Progenitor cell of endocrine pancreas (in vitro differentiated cells): ENCODE measurements around the gene PLPPR5. TPM values are rescaled to one million over a fixed set of nuclear protein-coding genes. Genes with fewer than 3 reads are reported as not detected.

Experiments used
- DNase-seq: peaks from one replicate; pipeline ENCODE4 v3.0.0; 2021; ENCODE audit warnings: low spot score; ENCODE audit not compliant: unreplicated experiment
- H3K27ac Mint-ChIP-seq: 2 replicates; pipeline ENCODE4 v1.8.0; 2021; ENCODE audit warnings: mild to moderate bottlenecking, moderate library complexity, mixed read lengths
- H3K27me3 Mint-ChIP-seq: 2 replicates; pipeline ENCODE4 v1.8.0; 2021; ENCODE audit warnings: mixed read lengths
- H3K36me3 Mint-ChIP-seq: 2 replicates; pipeline ENCODE4 v1.8.0; 2022; ENCODE audit warnings: mixed read lengths; ENCODE audit not compliant: insufficient read depth
- H3K4me1 Mint-ChIP-seq: 2 replicates; pipeline ENCODE4 v1.8.0; 2021; ENCODE audit warnings: low read depth, mixed read lengths
- H3K4me3 Mint-ChIP-seq: 2 replicates; pipeline ENCODE4 v1.8.0; 2021; ENCODE audit warnings: low read depth, mild to moderate bottlenecking, moderate library complexity, mixed read lengths
- H3K9me3 Mint-ChIP-seq: 2 replicates; pipeline ENCODE4 v1.8.0; 2021; ENCODE audit warnings: low read depth, mixed read lengths
- CTCF ChIP-seq: fragments of 200-600 bp; sonication (generic); IDR thresholded peaks from one replicate; pipeline ENCODE4 v1.5.0; 2021; ENCODE audit warnings: antibody characterized with exemption, mild to moderate bottlenecking; ENCODE audit not compliant: unreplicated experiment
- total RNA-seq: library from RNA; stranded (reverse); gene quantifications from 2 replicates; pipeline ENCODE4 v1.2.1, GENCODE V29; 2021

PLPPR5 gene
- total RNA-seq, 1 donor from 2014 or later = 0.77 TPM

- H3K27ac Mint-ChIP-seq = no peak overlapping the region
- no peak overlapping the region for H3K4me3 Mint-ChIP-seq
- peaks cover 3% of the 10 kb centered on the region for H3K4me1 Mint-ChIP-seq
- no peak for TF ChIP-seq CTCF
- H3K9me3 Mint-ChIP-seq = no peaks in the 10 kb centered on the region
- peaks cover 1% of the 10 kb centered on the region for H3K27me3 Mint-ChIP-seq
- no peaks in the 10 kb centered on the region for H3K36me3 Mint-ChIP-seq
- no peak for DNase-seq
Observed at GRCh38 chr1:98992844-98993243, 11.8 kb downstream of the PLPPR5 start.

- H3K27ac Mint-ChIP-seq = no peak overlapping the region
- no peak for DNase-seq
- no peaks in the 10 kb centered on the region for H3K36me3 Mint-ChIP-seq
- H3K4me3 Mint-ChIP-seq = no peak overlapping the region
- peaks cover 4% of the 10 kb centered on the region for H3K4me1 Mint-ChIP-seq
- no peaks in the 10 kb centered on the region for H3K9me3 Mint-ChIP-seq
- H3K27me3 Mint-ChIP-seq = no peaks in the 10 kb centered on the region
- TF ChIP-seq CTCF = peak; percentile 55
Observed at GRCh38 chr1:98991127-98992012, 13.3 kb downstream of the PLPPR5 start.

- TF ChIP-seq CTCF = no peak
- H3K36me3 Mint-ChIP-seq = no peaks in the 10 kb centered on the region
- H3K4me1 Mint-ChIP-seq = peaks cover 4% of the 10 kb centered on the region
Observed at GRCh38 chr1:98989556-98989907, 15.1 kb downstream of the PLPPR5 start.

GRCh38 chr1:98988904-98989555, 15.6 kb downstream of the PLPPR5 start:
- Mint-ChIP-seq H3K9me3 (no peaks in the 10 kb centered on the region), H3K4me1 (peaks cover 4% of the 10 kb centered on the region), H3K27me3 (no peaks in the 10 kb centered on the region), H3K36me3 (no peaks in the 10 kb centered on the region), H3K4me3 (no peak overlapping the region), H3K27ac (no peak overlapping the region)
- no peak for TF ChIP-seq CTCF
- DNase-seq = no peak

More at GRCh38 chr1:98989556-98989907, 15.1 kb downstream of the PLPPR5 start:
- H3K9me3 Mint-ChIP-seq = no peaks in the 10 kb centered on the region
- DNase-seq = no peak
- no peak overlapping the region for H3K4me3 Mint-ChIP-seq
- no peak overlapping the region for H3K27ac Mint-ChIP-seq
- no peaks in the 10 kb centered on the region for H3K27me3 Mint-ChIP-seq

GRCh38 chr1:98985687-98986086, 19.0 kb downstream of the PLPPR5 start:
- peaks cover 4% of the 10 kb centered on the region for H3K4me1 Mint-ChIP-seq
- H3K4me3 Mint-ChIP-seq = no peak overlapping the region
- H3K27ac Mint-ChIP-seq = no peak overlapping the region
- DNase-seq = no peak
- H3K9me3 Mint-ChIP-seq = peaks cover 4% of the 10 kb centered on the region
- no peaks in the 10 kb centered on the region for H3K36me3 Mint-ChIP-seq
- H3K27me3 Mint-ChIP-seq = no peaks in the 10 kb centered on the region
- no peak for TF ChIP-seq CTCF
